ENCODE measurements around the gene PSMD6.

- TF ChIP-seq CTCF (IDR thresholded peaks at IDR 0.05 in 2 of 3, conservative IDR thresholded peaks at IDR 0.05 in 1 of 3; ENCODE audit: borderline replicate concordance in 1 of 3, insufficient read depth in 1 of 3, low read depth in 2 of 3, low read length in 2 of 3) (no peak), EZH2 (IDR thresholded peaks at IDR 0.05) (no peak), POLR2AphosphoS5 (IDR thresholded peaks at IDR 0.05; ENCODE audit: low read depth, low read length) (no peak), EGR1 (IDR thresholded peaks at IDR 0.05; ENCODE audit: low read depth) (no peak), ATF3 (IDR thresholded peaks at IDR 0.05) (no peak), POLR2A (IDR thresholded peaks at IDR 0.05; ENCODE audit: borderline replicate concordance, extremely low read depth, insufficient read depth, insufficient read length) (no peak), CEBPB (IDR thresholded peaks at IDR 0.05; ENCODE audit: low read depth) (no peak), CBX3 (IDR thresholded peaks at IDR 0.05; ENCODE audit: low read depth) (no peak), REST (IDR thresholded peaks at IDR 0.05; ENCODE audit: low read depth) (no peak), FOSL1 (IDR thresholded peaks at IDR 0.05; ENCODE audit: low read depth) (no peak)
Observed at GRCh38 chr3:64049136-64049535, 25.8 kb upstream of the PSMD6 start.

Data from HCT116 (cell line).